GM18508 (cell line): Measurements from ENCODE around the gene TMUB1.
A peak's percentile ranks its signal among the peaks of the same experiment; 100 is the strongest.

Source experiments
- ATAC-seq: cut with Tn5 transposase; IDR thresholded peaks from one replicate; pipeline ENCODE4 v1.9.1; 2021; ENCODE audit warnings: moderate number of reproducible peaks; ENCODE audit not compliant: insufficient read depth, unreplicated experiment

The TMUB1 gene

DNA sequence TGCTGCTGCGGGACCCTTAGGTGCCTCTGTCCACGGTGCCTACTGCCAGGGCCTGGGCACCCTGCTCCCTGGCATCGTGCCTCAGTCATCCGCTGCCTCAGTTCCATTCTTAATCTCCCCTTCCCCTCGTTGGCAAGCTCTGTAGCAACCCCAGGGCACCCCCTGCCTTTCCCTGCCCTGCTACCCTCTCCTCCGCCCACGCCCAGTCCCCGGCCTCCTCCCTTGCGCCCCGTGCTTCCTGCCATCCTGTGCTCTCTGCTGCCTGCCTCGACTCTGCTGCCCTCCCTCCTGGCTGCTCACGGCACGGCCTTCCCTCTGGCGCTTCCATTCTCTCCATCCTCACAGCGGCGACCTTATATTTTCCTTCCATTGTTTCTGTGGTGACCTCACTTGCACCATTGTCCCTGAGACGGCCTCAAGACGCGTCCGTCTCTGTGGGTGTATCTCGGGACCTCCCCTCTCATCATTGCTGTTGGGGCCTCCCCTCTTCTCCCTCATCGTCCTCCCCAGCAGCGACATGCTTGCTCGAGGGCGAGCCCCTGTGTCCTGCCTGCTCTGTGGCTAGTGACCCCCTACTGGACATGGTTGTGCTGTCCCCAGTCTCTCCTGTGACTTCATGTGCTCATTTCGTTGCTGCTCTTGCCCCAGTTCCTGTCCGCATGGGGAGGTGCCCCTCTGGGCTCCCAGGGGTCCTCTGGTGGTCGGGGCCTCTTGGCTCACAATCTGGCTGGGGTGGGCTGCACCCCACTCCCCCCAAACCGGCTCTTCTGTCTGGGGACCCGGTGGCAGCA lies 38.3 kb upstream of the TMUB1 start:
- no peak for ATAC-seq

DNA sequence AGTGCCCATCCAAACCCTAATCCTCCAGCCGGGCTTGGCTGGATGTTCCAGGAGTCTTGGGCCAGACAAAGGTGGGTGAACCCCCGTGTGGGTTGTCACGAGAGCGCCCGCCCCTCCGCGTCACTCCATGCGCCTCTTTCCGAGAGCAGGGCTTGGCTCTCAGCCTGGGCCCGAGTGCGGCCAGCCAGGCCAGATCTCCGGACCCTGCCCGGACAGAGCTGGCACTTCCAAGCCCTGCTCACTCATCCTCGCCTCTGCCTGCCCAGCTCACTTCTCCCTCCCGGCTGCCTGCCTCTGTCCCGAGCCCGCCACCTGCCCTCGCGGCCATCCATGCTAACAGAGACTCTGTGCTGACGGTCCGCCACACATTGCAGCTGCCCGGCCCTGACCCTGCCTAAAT lies 37.6 kb upstream of the TMUB1 start:
- ATAC-seq: no peak

DNA sequence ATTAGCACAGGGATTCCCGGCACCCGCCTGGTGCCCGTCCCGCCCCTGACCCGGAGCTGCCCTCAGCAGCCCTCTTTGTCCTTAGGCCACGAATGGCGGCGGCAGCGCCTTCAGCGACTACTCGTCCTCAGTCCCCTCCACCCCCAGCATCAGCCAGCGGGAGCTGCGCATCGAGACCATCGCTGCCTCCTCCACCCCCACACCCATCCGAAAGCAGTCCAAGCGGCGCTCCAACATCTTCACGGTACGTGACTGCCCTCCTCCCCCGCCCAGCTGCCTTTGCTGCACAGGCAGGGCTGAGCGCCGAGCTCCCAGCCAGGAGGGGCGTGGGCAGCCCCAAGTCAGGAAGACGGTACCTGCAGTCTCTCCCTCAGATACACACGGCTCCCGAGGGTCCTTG lies 36.6 kb upstream of the TMUB1 start:
- no peak for ATAC-seq

DNA sequence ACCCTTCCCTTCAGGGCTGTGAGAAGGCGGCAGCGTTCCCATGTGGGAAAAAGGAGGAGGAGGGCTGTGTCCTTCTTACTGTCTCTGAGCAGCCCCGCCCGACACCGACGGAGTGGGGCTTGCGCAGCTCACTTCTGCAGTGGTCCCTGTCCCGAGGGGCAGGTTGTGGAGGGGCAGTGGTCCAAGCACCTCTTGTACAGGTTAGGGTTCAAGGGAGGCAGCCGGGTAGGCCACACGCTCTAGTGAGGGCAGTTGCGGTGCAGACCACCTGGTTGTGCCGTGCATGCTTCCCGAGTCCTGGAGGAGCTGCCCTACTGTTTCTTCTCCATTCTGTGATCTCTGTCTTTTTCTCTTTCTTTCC lies 35.7 kb upstream of the TMUB1 start:
- no peak for ATAC-seq

DNA sequence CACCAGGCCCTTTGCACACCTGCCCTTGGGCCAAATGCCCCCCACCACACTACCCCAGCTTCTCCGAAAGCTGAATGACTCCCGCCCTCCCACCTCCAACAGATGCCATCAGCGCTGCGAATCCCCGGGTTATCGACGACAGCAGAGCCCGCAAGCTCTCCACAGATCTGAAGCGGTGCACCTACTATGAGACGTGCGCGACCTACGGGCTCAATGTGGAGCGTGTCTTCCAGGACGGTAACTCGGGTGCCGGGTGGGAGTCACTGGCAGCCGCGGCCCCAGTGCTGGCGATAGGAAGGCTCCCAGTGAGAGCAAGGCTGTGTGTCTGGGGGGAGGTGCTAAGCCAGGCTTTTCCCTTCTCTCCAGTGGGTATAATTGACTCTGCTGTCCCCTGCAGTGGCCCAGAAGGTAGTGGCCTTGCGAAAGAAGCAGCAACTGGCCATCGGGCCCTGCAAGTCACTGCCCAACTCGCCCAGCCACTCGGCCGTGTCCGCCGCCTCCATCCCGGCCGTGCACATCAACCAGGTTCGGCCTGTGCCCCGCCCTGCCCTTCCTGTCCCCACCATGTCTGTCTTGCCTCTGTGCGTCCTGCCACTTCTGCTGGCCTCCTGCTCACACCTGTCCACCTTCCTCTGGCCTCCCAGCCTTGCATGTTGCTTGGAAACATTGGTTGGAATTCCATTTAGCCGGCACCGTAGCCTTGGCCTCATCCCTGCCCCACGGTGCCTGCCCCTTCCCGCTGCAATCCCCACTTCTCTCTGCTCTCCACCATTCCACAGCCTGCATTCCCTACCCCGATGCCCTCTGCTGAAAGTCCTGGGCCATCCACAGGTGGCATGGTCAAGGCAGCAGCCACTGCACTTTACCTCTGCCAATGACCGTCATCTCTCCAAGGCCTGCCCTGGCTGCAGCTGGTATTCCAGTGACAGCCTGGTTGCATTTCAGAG lies 35.1 kb upstream of the TMUB1 start:
- no peak for ATAC-seq

DNA sequence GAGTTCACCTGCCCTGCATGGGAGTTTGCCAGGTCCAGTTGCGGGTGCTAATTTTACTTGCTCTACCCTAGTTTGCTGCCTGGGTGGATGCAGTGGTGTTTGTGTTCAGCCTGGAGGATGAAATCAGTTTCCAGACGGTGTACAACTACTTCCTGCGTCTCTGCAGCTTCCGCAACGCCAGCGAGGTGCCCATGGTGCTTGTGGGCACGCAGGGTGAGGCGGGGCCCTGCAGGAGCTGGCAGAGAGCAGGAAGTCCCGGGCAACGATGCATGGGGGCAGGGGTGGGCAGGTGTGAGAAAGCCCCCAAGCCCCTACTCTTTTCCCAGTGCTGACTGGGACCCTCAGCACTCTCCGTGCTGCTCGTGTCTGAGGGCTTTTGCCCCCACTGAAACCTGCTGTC lies 34.3 kb upstream of the TMUB1 start:
- no peak for ATAC-seq

DNA sequence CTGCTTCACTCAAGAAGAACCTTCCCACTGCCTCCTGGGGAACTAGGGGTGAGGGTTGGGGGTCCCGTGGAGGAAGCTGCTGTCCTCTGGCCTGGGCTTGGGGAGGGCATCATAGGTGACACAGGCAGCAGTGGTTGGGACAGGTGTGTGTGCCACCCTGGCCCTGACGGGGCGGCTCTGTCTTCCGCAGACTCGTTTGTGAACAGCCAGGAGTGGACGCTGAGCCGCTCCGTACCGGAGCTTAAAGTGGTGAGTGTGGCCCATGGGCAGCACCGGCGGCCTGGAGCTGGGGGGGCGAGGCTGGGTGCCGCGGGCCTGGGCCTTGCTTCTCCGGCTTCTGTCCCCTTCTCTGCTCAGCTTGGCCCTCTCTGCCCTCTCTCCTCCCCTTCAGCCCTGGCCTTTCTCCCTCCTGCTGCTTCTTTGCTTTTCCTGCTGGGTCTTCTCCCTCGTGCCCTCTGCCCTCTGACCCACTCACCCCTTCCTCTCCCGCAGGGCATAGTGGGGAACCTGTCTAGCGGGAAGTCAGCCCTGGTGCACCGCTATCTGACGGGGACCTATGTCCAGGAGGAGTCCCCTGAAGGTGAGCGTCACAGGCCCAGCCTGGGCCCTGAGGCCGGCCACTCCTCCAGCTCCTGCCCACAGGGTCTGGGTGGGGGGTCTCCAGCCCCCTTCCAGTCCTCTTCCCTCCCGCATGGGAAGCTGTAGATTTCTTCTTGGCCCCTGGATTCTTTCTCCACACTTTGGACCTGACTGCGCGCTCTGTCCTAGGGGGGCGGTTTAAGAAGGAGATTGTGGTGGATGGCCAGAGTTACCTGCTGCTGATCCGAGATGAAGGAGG lies 33.5 kb upstream of the TMUB1 start:
- no peak for ATAC-seq

DNA sequence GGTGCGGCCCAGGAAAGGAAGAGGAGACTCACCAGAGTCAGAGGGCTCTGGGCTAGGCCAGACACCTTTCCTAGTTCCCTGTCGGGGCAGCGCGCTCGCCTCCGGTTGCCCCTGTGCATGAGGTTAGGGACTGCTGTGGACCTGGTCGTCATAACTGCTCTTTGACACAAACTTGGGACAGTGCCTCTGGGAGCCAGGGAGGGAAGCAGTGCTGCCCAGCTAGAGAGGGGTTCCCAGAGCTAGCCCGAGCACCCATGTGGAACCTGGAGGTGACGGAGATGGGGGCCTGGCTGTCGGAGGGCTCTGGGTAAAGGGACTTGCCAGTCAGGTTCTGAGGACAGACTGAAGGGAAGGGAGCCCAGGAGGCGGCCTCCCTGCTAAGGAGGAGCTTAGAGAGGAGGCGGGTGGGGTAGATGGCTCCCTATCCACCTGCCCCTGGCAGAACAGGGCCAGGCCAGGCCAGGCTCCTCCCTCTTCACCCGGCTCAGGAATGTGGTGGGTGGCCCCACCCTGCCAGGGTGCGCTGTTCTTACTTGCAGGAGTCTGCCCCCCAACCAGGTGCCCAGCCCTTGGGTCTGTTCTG lies 32.6 kb upstream of the TMUB1 start:
- no peak for ATAC-seq

DNA sequence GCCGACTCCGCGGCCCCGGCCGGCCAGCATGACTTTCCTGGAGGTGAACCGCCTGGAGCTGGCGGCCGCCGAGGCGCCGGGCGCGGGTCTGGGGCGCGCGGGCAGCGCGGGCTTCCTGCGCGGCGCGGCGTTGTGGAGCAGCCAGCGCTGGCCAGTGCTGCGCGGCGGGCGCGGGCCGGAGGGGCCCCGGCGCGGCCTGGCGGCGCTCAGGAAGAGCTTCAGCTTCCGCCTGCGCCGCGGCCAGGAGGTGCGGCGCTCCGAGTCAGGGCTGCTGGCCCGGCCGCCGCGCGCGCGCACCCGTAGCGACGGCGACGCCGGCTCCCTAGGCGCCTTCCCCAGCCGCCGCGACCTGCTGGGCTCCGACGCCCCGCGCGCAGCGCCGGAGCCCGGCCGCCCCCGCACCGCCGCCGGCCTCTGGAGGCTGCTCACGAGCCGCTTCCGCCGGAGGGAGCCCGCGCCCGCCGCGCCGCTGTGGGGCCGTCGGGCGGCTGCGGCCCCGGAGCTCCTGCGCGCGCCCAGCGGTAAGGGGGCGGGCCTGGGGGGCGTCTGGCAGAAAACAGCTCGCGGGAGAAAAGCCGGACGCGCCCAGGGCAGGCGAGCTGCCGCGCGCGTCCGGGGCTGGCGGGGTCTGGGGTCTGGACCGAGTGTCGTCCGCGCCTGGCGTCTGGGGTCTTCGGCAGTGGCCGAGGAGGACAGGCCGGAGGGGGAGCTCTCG lies 32.0 kb upstream of the TMUB1 start:
- no peak for ATAC-seq

DNA sequence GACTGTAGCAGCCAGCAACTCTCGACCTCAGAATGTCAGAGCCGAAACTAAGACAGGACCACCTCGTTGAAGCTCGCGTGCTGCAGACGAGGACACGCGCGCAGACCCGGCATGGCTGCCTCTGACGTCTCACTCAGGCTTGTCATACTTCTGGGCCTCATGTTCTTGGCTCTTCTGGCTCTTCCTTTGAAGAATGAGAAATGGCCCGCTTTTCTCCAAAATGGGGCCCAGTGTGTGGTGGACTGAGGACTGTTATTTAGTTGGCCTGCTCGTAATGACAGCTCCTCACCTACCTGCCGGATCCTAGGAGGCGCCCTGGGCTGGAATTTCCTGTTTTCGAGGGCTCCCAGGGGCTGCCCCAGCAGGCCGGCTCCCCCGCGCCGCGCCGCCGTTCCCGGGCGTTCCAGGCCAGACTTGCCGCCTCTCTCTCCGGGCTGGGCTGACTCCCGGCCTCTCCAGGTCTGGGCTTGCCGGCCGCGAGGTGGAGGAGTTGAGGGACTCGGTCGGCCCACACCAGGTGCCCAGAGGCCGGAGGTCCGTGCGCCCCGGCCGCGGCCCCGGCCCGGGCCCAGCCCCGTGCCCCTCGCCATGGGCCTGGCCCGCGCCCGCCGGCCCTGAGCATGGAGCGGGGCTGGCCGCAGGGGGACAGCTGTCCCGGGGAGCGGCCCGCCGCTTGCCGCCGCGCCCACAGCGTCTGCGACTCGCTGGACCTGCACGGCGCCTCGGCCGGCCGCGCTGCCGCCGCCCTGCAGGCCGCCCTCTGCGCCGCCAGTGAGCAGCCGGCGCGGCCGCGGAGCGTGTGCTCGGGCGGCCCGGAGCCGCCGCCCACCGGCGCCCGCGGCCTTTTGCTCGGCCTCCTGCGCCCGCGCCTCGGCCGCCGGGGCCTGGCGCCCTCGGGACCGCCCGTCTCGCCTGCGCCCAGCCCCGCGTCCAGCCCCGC lies 31.1 kb upstream of the TMUB1 start:
- ATAC-seq: no peak

DNA sequence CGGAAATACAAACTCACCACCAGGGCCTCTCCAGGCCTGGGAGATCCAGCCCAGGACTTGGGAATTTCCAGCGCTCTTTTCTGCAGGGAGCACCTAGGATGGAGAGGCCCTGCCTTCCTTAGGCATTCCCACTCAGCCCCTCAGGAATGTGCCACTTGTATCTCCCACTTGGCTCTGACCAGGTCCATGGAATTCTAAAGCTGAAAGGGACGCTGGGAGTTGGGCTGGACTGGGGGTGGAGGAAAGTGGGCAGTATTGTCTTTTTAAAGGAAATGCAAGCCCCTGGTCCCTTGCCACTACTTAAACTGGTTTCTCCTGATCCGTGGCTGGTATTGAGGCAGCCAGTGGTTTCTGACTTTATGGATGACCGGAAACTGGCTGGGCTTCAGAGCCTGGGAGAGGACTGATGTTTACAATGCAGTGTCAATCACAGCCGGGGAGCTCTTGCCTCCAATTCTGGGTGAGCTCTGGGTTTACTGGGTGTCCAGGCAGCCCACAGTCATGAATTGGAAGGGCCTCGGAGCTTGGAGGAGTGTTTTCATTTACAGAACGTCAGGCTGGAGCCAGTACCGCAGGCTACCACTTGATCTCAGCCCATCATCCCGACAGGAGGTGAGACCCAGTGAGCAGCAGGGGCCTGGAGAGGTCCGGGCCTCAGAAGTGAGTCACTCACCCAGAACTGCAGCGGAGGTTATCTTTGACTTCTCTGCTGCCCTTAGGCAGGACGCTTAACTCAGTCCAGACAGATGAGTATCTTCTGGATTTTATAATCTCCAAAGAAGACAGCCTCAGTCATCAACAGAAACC lies 30.3 kb upstream of the TMUB1 start:
- ATAC-seq: no peak

DNA sequence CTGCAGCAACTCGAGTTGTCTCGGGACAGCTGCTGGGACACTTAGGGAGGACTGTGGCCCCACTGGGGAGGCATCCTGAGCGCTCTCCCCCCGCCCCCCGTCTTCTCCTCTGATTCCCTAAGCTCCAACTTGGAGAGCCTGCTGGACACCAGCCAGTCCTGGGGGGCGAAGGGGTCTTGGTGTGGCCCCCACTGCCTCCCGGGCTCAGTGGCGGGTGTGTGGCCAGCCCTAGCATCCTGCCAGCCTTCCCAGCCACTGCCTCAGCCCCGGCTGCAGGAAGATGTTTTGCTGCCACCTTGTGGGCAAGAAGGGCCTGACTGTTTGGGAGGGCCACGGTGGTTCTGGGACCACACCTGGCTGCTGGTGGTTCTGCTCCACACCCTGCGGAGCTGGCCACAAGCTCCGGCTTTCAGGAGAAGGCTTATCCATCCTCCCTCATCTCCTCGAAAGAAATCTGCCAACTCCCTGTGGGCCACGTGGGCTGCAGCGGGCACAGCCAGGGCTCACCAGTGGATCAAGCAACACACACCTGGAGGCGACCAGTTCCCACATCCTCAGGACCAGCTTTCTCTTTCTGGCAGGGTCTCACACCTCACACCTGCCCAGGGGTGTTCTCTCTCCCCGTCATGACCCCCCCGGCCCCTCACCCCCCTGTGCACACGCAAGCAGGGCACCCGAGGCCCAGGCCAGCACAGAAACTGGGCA lies 27.8 kb upstream of the TMUB1 start:
- peak; percentile 79 for ATAC-seq

DNA sequence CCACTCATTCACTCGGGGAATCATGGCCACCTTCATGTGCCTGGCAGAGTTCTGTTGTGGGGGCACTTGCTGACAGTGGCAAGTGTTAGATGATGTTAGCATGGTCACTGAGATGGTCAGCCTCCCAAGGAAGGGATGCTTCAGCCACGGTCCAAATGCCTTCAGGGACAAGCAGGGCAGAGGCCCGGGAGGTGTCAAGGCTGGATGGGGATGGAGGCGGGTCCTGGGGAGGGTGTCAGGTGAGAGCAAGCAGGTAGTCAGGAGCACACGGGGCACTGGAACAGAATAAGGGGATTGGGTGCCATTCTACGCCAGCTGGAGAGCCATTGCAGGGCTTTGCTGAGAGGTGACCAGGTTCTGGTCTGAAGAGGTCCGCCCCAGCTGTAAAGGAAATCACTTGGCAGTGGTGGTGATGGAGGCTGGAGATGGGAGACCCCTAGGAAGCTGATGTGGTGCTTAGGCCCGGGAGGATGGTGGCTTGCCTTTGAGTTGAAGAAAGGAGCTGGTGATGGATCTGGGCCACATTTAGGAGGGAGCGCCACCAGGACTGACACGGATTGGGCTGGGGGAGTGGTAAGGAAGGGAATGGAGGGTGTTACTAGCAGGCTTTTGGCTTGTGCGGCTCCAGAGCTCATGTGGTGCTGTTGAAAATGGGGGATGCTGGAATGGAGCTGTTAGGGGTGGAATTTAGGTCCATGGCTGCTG lies 27.1 kb upstream of the TMUB1 start:
- ATAC-seq: no peak

DNA sequence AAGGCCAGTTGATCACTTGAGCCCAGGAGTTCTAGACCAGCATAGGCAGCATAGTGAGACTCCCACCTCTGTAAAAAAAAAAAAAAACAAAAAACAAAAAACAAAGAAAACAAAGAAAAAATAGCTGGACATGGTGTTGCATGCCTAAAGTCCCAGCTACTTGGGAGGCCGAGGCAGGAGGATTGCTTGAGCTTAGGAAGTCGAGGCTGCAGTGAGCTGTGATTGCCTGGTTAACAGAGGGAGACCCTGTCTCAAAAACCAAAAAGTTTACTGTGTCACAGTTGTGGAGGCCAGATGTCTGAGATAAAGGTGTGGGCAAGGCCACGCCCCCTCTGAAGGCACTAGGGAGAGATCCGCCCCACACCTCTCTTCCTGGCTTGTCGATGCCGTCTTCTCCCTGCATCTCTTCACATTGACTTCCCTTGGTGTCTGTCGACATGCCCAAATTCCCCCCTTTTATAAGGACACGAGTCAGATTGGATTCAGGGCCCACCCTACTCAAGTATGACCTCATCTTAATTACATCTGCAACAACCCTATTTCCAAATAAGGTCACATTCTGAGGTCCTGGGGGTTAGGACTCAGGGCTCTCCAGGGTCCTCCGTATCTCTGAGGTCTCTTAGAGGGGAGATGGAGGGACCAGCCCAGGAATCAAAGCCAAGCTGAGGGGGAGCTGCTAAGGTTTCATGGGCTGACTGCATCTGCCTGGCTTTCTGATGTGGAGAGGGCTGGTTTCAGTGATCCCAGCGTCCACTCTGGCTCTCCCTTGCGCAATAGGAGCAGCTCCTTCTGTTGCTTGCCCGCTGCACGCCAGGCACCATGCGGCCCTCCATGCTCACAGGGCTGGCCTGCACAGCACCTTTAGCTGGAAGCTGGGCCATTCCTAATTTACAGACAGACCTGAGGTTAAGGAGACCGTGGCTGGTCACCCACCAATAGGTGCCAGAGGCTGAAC lies 26.1 kb upstream of the TMUB1 start:
- no peak for ATAC-seq

DNA sequence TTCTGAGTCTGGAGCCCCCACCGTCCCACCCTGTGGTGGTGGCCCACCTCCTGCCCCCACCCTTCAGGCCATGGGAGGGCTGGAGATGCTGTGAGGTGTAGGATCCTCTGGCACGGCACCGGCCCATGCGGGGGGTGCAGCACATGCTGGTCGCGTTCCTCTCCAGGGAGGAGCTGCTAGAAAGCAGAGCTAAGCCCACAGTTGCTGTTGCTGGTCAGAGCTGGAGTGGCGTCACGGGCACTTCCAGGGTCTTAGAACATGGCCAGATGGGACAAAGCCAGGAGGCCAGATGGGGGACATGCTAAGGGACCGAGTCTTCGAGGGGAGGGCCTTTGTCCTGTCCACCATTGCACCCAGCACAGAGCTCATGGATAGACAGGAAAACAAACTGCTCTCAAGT lies 24.6 kb upstream of the TMUB1 start:
- ATAC-seq: no peak
